ENCODE results near the gene GFAP. TPM values are rescaled to one million over a fixed set of nuclear protein-coding genes. Genes with fewer than 3 reads are reported as not detected.

The GFAP gene
- total RNA-seq, result 4.1 TPM
- long read RNA-seq, partial matches to known transcripts, result 1 of 5 reads
- long read RNA-seq, other reads (novel, unspliced or antisense), result 0 of 5 reads

DNA sequence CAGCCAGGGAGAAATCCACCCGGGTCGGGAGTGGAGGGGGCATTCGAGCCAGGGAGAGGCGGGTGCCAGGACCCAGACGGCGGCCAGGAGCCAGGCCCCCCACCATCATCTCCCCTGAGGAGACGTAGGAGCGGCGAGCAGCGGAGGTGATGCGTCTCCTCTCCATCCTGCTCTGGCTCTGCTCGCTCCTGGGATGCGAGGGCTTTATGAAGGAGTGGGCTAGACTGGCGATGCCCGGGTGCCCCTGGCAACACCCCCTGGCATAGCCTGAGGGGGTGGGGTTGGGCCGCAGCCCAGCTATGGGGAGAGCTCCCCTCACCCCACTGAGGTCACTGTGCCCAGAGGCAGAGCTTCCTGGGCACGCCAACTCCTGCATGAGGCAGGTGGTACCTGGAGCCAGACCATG is at the start of gene GFAP:
Gene GFAP, minus strand, starts transcription at position 180 of the 406 bp plus-strand sequence. Its CDS starts 14 bp downstream, at position 166.
- H3K27me3 ChIP-seq (ENCODE audit: low read depth), result peaks cover 47% of the 10 kb centered on the region
- no peak within 1 kb of the TSS for H3K4me3 ChIP-seq
- H3K27ac ChIP-seq (replicated peaks), result peak within 1 kb of the TSS; percentile 79
- no peaks in the 10 kb centered on the region for H3K36me3 ChIP-seq
- H3K9me3 ChIP-seq (replicated peaks), result no peaks in the 10 kb centered on the region
- no peak for DNase-seq
- TF ChIP-seq, protein P1, sequence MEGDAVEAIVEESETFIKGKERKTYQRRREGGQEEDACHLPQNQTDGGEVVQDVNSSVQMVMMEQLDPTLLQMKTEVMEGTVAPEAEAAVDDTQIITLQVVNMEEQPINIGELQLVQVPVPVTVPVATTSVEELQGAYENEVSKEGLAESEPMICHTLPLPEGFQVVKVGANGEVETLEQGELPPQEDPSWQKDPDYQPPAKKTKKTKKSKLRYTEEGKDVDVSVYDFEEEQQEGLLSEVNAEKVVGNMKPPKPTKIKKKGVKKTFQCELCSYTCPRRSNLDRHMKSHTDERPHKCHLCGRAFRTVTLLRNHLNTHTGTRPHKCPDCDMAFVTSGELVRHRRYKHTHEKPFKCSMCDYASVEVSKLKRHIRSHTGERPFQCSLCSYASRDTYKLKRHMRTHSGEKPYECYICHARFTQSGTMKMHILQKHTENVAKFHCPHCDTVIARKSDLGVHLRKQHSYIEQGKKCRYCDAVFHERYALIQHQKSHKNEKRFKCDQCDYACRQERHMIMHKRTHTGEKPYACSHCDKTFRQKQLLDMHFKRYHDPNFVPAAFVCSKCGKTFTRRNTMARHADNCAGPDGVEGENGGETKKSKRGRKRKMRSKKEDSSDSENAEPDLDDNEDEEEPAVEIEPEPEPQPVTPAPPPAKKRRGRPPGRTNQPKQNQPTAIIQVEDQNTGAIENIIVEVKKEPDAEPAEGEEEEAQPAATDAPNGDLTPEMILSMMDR (IDR thresholded peaks at IDR 0.05; ENCODE audit: borderline replicate concordance), result no peak
- H3K4me1 ChIP-seq, result peaks cover 43% of the 10 kb centered on the region
- intact Hi-C loops (cut with micrococcal nuclease), result no loop called here

DNA sequence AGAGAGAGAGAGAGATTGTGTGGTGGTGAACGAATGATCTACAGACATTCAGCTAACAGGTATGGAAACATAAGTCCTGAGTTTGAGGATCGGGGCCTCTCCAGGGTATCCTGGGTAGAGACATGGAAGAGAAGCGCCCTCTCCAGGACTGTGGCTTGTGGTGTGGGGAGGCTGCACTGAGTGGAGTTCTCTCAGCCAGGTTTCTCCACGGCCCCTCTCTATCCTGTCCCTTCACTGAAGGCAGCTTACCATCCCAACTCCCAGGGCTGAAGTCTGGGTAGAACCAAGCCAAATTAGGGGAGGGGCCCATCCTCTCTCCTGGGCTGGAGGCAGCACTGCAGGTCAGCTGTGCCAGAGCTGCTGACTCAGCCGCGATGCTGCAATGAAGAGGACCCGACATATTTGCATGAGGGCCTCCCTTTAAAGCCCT is 46.6 kb upstream of the GFAP start:
- Histone ChIP-seq H3K27me3 (ENCODE audit: low read depth) (peaks cover 92% of the 10 kb centered on the region), H3K4me1 (peaks cover 2% of the 10 kb centered on the region)
- TF ChIP-seq, protein P1 (IDR thresholded peaks at IDR 0.05; ENCODE audit: borderline replicate concordance), result no peak

DNA sequence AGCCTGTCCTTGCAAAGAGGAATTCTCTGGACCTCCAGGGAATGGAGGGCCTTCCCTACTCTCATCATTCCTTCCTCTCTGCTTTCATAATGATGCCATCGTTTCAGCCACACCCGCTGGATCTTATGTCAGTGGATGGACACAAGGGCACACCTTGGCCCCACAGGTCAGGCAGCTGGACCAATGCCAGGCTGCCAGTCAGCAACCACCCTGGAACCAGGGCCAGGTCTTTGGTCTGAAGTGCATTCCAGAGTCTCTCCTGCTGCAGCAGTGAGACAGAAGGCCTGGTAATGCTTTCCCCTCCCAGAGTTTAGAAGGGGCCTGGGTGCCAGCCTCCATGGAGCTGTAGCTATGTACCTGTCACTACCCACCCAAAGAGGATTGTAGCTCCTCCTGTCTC is 45.4 kb upstream of the GFAP start:
- no peaks in the 10 kb centered on the region for H3K36me3 ChIP-seq
- H3K27me3 ChIP-seq (ENCODE audit: low read depth), result peaks cover 91% of the 10 kb centered on the region
- H3K4me3 ChIP-seq, result no peak overlapping the region
- intact Hi-C loops (cut with micrococcal nuclease), result no loop called here
- no peak for DNase-seq
- H3K27ac ChIP-seq (replicated peaks), result no peak overlapping the region
- H3K9me3 ChIP-seq (replicated peaks), result no peaks in the 10 kb centered on the region
- TF ChIP-seq, protein P1 (IDR thresholded peaks at IDR 0.05; ENCODE audit: borderline replicate concordance), result no peak
- H3K4me1 ChIP-seq, result no peaks in the 10 kb centered on the region

More for the DNA sequence above, 46.6 kb upstream of the GFAP start:
- H3K4me3 ChIP-seq, result no peak overlapping the region
- no peak overlapping the region for H3K27ac ChIP-seq (replicated peaks)
- no peaks in the 10 kb centered on the region for H3K36me3 ChIP-seq
- no peaks in the 10 kb centered on the region for H3K9me3 ChIP-seq (replicated peaks)
- intact Hi-C loops (cut with micrococcal nuclease), result no loop called here
- no peak for DNase-seq

DNA sequence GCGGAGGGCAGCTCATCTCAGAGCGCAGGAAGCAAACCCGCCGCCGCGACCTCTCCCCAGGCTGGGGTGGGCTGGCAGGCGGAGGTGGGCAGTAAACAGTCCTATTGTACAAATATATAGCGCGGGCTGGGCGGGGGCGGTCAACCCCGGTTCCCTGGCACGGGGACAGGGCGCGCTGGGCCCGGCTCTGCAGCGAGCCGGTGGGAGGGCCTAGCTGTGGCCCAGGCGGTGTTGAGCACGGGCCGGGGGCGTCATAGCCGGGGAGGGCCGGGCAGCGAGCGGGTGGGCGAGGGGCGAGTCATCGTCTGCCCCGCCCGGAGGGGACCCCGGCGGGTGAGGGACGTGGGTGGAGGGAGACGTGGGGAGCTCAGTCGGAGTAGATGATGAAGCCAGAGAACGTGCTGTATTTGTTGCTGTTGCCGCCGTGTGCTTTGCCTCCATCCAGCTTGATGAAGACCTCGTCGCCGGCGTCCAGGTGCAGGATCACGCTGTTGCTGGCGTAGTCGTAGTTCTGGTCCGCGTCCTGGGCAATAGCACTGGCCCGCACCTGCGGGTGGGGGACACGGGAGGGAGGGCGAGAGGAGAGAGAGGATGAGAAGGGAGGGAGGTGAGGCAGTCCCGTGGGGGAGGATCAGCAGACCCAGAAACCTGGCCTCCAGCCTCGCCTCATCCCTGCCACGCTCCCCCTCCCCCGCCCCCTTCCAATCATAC is 44.7 kb upstream of the GFAP start:
- H3K36me3 ChIP-seq, result no peaks in the 10 kb centered on the region
- no peaks in the 10 kb centered on the region for H3K4me1 ChIP-seq
- DNase-seq, result no peak
- intact Hi-C loops (cut with micrococcal nuclease), result no loop called here
- no peaks in the 10 kb centered on the region for H3K9me3 ChIP-seq (replicated peaks)
- TF ChIP-seq, protein P1 (IDR thresholded peaks at IDR 0.05; ENCODE audit: borderline replicate concordance), result no peak
- H3K27me3 ChIP-seq (ENCODE audit: low read depth), result peaks cover 88% of the 10 kb centered on the region
- H3K27ac ChIP-seq (replicated peaks), result no peak overlapping the region
- no peak overlapping the region for H3K4me3 ChIP-seq

DNA sequence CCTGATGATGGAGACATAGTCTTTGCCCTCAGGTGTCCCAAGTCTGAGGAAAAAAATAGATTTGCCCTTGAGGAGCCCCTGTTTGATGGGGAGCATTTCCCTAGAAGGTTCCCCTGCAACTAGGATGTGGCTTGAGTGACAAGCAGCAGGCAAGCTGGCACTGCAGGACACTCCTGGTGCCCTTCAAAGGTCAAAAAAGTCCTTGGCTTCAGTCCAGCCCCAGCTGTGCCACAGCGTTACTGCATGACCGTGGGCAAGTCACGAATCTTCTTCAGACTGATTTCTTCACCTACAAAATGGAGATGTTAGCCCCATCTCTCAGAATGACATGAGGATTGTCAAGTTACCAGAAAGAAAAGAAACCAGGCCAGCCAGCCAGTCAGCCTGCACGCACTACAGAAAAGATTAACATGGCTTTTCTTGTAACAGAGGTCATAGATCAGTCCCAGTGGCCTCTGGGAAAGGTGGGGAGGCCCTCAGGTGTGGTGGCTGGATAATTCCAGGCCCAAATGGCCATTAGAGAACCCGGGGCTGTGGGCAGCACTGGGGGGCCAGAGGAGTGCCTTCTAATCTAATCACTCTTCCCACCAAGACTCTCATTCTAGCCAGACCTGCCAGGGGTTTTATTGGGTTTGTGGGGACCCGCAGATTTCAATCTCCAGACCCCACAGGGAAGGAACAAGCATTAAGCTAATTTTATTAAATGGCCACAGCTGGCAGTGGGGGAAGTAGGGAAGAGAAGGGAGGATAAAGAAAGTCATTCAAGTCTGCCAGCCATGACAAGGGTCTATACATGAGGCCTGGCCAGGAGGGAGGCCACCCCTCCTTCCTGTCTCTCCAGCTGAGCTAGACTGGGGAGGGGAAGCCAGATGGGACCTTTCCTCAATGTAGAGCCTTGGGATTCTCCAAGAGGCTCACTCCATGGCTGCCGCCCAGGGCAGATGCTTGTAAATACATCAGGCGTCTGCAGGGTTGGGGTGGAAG is 42.0 kb upstream of the GFAP start:
- intact Hi-C loops (cut with micrococcal nuclease), result no loop called here
- H3K9me3 ChIP-seq (replicated peaks), result no peaks in the 10 kb centered on the region
- H3K4me3 ChIP-seq, result no peak overlapping the region
- H3K27me3 ChIP-seq (ENCODE audit: low read depth), result peaks cover 61% of the 10 kb centered on the region
- no peak overlapping the region for H3K27ac ChIP-seq (replicated peaks)
- H3K36me3 ChIP-seq, result no peaks in the 10 kb centered on the region
- no peaks in the 10 kb centered on the region for H3K4me1 ChIP-seq
- TF ChIP-seq, protein P1 (IDR thresholded peaks at IDR 0.05; ENCODE audit: borderline replicate concordance), result no peak
- no peak for DNase-seq

Data from left ventricle myocardium inferior (tissue), 1 donor.